Measurements from ENCODE around the gene JADE2.

The JADE2 gene

DNA sequence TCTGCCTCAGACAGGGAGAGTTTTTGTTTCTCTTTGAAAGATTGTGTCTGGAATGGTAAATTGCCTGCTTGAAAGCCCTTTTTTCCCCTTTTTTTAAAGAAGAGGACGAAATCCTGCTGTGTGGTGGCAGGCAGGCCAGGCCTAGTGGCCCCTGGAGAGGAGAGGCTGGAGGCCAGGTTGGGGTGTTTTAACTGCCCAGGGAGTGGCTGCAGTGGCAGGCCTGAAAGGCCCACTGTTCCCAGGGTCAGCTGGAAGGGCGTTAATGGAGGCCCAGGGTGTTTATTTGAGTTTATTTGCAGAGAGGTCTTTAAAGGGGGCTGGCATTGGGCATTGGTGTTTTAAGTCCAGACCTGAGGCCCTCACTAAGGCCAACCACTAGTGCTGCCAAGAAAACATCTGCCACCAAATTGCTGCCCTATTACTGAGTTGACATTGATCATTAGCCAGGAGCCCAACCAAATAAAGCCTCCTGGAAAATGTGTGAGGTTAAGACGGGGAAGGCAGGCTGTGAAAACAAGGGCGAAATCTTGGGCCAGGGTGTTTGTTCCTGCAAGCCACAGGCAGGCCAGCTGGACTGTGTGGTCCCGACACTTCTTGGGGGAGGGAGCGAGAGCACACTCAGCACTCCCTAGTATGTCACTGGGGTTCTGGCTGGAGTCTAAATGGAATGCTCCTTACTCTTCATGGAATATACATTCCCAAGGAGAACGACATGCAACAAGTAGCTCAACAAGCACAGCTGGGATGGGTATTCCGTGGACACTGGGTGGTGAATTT lies 5.0 kb downstream of the JADE2 start:
- TF ChIP-seq FOXK2 (IDR thresholded peaks at IDR 0.05) (no peak), CTBP1 (IDR thresholded peaks at IDR 0.05; ENCODE audit: borderline replicate concordance) (no peak), NFRKB (IDR thresholded peaks at IDR 0.05) (no peak), SUZ12 (IDR thresholded peaks at IDR 0.05) (no peak), ARNT (IDR thresholded peaks at IDR 0.05) (no peak), ELF4 (IDR thresholded peaks at IDR 0.05) (no peak), FOXA1 (IDR thresholded peaks at IDR 0.05) (no peak), ZNF384 (IDR thresholded peaks at IDR 0.05) (no peak), HDGF (IDR thresholded peaks at IDR 0.05; ENCODE audit: borderline replicate concordance) (no peak), SP1 (IDR thresholded peaks at IDR 0.05) (no peak), L3MBTL2 (conservative IDR thresholded peaks at IDR 0.05) (no peak), LEF1 (IDR thresholded peaks at IDR 0.05; ENCODE audit: borderline replicate concordance) (no peak), FOXM1 (IDR thresholded peaks at IDR 0.05; ENCODE audit: borderline replicate concordance) (no peak), TARDBP (IDR thresholded peaks at IDR 0.05) (no peak), BHLHE40 (IDR thresholded peaks at IDR 0.05; ENCODE audit: borderline replicate concordance) (no peak)
- TF ChIP-seq, protein P1, sequence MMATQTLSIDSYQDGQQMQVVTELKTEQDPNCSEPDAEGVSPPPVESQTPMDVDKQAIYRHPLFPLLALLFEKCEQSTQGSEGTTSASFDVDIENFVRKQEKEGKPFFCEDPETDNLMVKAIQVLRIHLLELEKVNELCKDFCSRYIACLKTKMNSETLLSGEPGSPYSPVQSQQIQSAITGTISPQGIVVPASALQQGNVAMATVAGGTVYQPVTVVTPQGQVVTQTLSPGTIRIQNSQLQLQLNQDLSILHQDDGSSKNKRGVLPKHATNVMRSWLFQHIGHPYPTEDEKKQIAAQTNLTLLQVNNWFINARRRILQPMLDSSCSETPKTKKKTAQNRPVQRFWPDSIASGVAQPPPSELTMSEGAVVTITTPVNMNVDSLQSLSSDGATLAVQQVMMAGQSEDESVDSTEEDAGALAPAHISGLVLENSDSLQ (IDR thresholded peaks at IDR 0.05) = no peak
- POLR2A ChIA-PET = no interaction called here
- CTCF ChIA-PET = interaction anchor here (0.6 kb wide), 1 partner anchor 12 kb away, joined by 5 read pairs; no protein-coding TSS in a partner anchor
- no peak for DNase-seq (ENCODE audit: extremely low spot score)

DNA sequence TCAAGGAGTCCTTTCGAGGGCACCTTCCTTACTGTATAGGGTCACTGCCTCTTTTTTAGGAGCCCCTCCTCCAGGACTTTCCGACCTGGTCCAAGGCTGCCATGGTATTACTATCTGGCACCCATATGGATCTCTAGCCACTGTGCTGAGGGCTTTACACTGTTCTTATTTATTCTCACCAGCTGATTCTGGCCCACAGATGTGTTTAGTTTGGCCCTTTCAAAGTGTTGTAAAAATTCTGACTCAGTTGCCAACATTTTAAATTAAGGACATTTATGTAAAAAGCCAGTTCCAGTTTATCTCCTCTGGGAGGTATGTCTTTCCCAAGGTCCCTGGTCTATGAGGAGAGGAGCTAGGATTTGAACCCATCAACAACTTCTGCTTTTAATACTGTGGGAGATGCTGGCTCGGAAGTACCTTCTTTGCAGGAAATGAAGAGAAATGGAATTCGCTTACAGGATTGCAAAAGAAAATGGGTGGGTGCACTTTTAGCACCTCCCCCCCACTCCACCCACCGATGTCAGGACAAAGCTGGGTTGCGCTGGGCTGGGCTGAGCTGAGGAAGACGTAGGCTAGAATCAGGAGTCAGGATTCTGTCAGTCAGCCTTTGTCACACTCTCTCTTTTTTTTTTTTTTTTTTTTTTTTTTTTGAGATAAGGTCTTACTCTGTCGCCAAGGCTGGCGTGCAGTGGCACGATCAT lies 7.8 kb downstream of the JADE2 start:
- POLR2A ChIA-PET = no interaction called here
- CTCF ChIA-PET = interaction anchor here (0.6 kb wide), 1 partner anchor 230 kb away, joined by 3 read pairs; no protein-coding TSS in a partner anchor
- DNase-seq (ENCODE audit: extremely low spot score) = no peak
- TF ChIP-seq ZNF384 (IDR thresholded peaks at IDR 0.05) = no peak
- TF ChIP-seq, protein P1 (IDR thresholded peaks at IDR 0.05) = no peak
- no peak for TF ChIP-seq SP1 (IDR thresholded peaks at IDR 0.05)
- no peak for TF ChIP-seq TARDBP (IDR thresholded peaks at IDR 0.05)
- TF ChIP-seq FOXM1 (IDR thresholded peaks at IDR 0.05; ENCODE audit: borderline replicate concordance) = no peak
- TF ChIP-seq ARNT (IDR thresholded peaks at IDR 0.05) = no peak
- no peak for TF ChIP-seq CTBP1 (IDR thresholded peaks at IDR 0.05; ENCODE audit: borderline replicate concordance)
- no peak for TF ChIP-seq ELF4 (IDR thresholded peaks at IDR 0.05)
- TF ChIP-seq BHLHE40 (IDR thresholded peaks at IDR 0.05; ENCODE audit: borderline replicate concordance) = no peak
- TF ChIP-seq FOXA1 (IDR thresholded peaks at IDR 0.05) = no peak
- TF ChIP-seq HDGF (IDR thresholded peaks at IDR 0.05; ENCODE audit: borderline replicate concordance) = no peak

DNA sequence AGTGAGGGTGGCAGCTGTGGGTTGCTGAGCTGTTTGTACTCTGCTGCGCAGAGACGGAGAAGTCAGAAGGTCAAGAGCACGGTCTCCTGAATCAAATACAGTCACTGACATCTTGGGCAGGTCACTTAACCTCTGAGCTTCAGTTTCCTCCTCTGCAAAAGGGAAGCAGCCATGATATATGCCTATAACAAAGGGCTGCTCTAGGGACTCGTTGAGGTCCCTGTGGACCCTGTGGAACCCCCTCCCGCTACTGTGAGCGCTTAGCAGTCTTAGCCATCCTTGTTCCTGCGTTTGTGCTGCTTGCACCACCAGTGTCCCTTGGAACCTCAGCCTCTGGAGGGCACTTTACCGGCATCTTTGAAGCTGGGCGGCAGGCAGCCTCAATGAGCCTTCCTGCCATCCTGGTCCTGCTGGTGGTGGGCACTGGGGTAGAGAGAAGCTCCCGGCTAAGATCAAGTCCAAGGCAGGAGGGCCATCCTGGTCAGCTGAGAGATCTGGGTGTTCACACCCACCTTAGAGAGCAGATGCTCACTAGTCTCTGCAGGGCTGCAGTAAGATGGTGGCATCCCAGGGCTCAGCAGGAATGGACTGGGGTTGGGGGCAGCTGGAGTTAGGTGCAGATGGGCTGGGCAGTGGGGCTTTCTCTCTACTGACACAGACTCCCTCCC lies 8.7 kb downstream of the JADE2 start:
- DNase-seq (ENCODE audit: extremely low spot score) = no peak
- ChIA-PET POLR2A (interaction anchor here (0.8 to 1.1 kb wide), 3 partner anchors 8 to 163 kb away, joined by 3 read pairs; partner anchors contain the start of gene UBE2B), CTCF (interaction anchor here (0.6 kb wide), 1 partner anchor 230 kb away, joined by 3 read pairs; no protein-coding TSS in a partner anchor)
- TF ChIP-seq BHLHE40 (IDR thresholded peaks at IDR 0.05; ENCODE audit: borderline replicate concordance) (no peak), FOXK2 (IDR thresholded peaks at IDR 0.05) (no peak), TARDBP (IDR thresholded peaks at IDR 0.05) (no peak), LEF1 (IDR thresholded peaks at IDR 0.05; ENCODE audit: borderline replicate concordance) (no peak), FOXA1 (IDR thresholded peaks at IDR 0.05) (no peak), FOXM1 (IDR thresholded peaks at IDR 0.05; ENCODE audit: borderline replicate concordance) (no peak), ARNT (IDR thresholded peaks at IDR 0.05) (no peak), NFRKB (IDR thresholded peaks at IDR 0.05) (no peak), ELF4 (IDR thresholded peaks at IDR 0.05) (no peak), ZNF384 (IDR thresholded peaks at IDR 0.05) (no peak), HDGF (IDR thresholded peaks at IDR 0.05; ENCODE audit: borderline replicate concordance) (no peak), SP1 (IDR thresholded peaks at IDR 0.05) (no peak)
- TF ChIP-seq, protein P1 (IDR thresholded peaks at IDR 0.05) = no peak

DNA sequence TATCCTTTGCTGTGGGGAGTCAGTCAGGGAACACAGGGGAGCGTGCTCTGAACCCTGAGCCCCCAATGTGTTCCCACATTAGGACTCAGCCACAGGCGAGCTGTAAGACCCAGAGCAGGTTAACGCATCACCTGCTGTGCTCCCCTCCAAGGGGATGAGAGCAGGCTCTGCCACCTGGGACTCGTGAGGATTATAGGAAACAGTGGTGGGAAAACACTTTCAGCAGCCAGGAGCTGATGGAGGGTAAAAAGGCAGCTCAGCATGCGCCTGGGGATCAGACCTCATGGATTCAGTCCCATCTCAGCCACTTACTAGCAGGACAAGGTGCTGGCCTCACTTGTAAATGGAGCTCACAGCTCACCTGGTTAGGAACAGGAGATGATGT lies 9.2 kb downstream of the JADE2 start:
- ChIA-PET POLR2A (interaction anchor here (0.8 to 1.1 kb wide), 3 partner anchors 8 to 163 kb away, joined by 3 read pairs; partner anchors contain the start of gene UBE2B), CTCF (no interaction called here)
- DNase-seq (ENCODE audit: extremely low spot score) = no peak
- TF ChIP-seq SUZ12 (IDR thresholded peaks at IDR 0.05) (no peak), ZNF384 (IDR thresholded peaks at IDR 0.05) (no peak), FOXK2 (IDR thresholded peaks at IDR 0.05) (no peak), L3MBTL2 (conservative IDR thresholded peaks at IDR 0.05) (no peak), ELF4 (IDR thresholded peaks at IDR 0.05) (no peak), HDGF (IDR thresholded peaks at IDR 0.05; ENCODE audit: borderline replicate concordance) (no peak), FOXA1 (IDR thresholded peaks at IDR 0.05) (no peak), LEF1 (IDR thresholded peaks at IDR 0.05; ENCODE audit: borderline replicate concordance) (no peak), SP1 (IDR thresholded peaks at IDR 0.05) (no peak), TARDBP (IDR thresholded peaks at IDR 0.05) (no peak), CTBP1 (IDR thresholded peaks at IDR 0.05; ENCODE audit: borderline replicate concordance) (no peak), ARNT (IDR thresholded peaks at IDR 0.05) (no peak)

DNA sequence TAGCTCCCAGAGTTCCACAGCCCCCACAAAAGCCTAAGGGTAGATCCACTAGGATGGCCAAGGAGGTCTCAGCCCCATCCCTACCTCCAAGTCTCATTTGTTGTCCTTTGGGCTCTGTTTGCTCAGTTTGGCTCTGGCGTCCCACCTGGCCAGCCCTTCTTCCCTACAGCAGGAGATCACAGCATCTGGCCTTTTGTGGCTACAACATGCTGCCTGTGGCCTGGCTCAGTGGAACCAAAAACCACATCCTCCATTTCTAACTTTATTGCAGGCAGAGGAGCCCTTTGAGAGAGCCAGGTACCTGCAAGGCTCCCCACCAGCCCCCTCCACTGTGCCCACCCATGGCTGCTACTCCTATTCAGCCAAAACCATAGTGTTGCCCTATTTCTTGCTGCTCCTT lies 11.4 kb downstream of the JADE2 start:
- TF ChIP-seq ARNT (IDR thresholded peaks at IDR 0.05) (no peak), ELF4 (IDR thresholded peaks at IDR 0.05) (no peak), SUZ12 (IDR thresholded peaks at IDR 0.05) (no peak), FOXM1 (IDR thresholded peaks at IDR 0.05; ENCODE audit: borderline replicate concordance) (no peak), BHLHE40 (IDR thresholded peaks at IDR 0.05; ENCODE audit: borderline replicate concordance) (no peak), L3MBTL2 (conservative IDR thresholded peaks at IDR 0.05) (no peak), LEF1 (IDR thresholded peaks at IDR 0.05; ENCODE audit: borderline replicate concordance) (no peak), NFRKB (IDR thresholded peaks at IDR 0.05) (no peak), SP1 (IDR thresholded peaks at IDR 0.05) (no peak), ZNF384 (IDR thresholded peaks at IDR 0.05) (no peak), FOXA1 (IDR thresholded peaks at IDR 0.05) (no peak), CTBP1 (IDR thresholded peaks at IDR 0.05; ENCODE audit: borderline replicate concordance) (no peak), FOXK2 (IDR thresholded peaks at IDR 0.05) (no peak), TARDBP (IDR thresholded peaks at IDR 0.05) (no peak), HDGF (IDR thresholded peaks at IDR 0.05; ENCODE audit: borderline replicate concordance) (no peak)
- TF ChIP-seq, protein P1 (IDR thresholded peaks at IDR 0.05) = no peak
- no peak for DNase-seq (ENCODE audit: extremely low spot score)
- ChIA-PET POLR2A (no interaction called here), CTCF (interaction anchor here (1.3 kb wide), 1 partner anchor 9 kb away, joined by 3 read pairs; no protein-coding TSS in a partner anchor)

All from HEK293T (cell line).